GM23248 (cell line): ENCODE measurements around the gene AOPEP.

ENCODE experiments used
- EZH2 ChIP-seq: fragments of 200-600 bp; sonication (generic); IDR thresholded peaks from 2 replicates; pipeline ENCODE4 v1.6.1; 2018; ENCODE audit warnings: antibody characterized with exemption, mild to moderate bottlenecking; ENCODE audit not compliant: insufficient read depth, poor library complexity, severe bottlenecking
- EZH2phosphoT487 ChIP-seq: fragments of 200-600 bp; sonication (generic); IDR thresholded peaks from 2 replicates; pipeline ENCODE4 v1.6.1; 2018; ENCODE audit warnings: antibody characterized with exemption, moderate library complexity, mild to moderate bottlenecking, low read depth; ENCODE audit not compliant: insufficient read depth

DNA sequence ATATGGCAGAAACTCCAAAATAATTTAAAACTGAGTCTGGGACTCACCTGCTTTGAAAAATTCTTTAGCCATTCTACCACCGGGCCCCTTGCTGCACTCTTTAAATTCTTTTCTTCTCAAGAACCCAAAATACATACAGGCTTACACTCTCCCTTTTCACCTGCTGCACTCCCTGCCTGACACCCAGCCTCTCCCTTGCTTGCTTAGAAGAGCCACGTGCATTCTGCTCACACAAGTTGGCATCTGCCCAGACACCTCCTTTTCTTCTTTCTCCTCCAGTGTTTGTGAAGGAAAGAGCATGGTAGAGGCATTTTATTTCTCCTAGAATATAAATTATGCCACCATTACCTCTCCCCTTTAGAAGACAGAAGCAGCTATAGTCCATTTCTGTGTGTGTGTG, 39.0 kb upstream of the AOPEP start:
- TF ChIP-seq EZH2phosphoT487 = no peak
- no peak for TF ChIP-seq EZH2
